SKM-1 treated with dmso at 0.1 percent for 144 hours (cell line): ENCODE measurements around the gene GRID2.
"Not testable (repeated sequence)": the region's sequence is repeated elsewhere in the genome, so short reads cannot be mapped to it uniquely, and the experiment has no call there.

ENCODE experiments used
- DNase-seq: peaks from one replicate; lab custom pipeline; 2025; ENCODE audit not compliant: unreplicated experiment; lab: John Stamatoyannopoulos, UW

Gene GRID2

DNA sequence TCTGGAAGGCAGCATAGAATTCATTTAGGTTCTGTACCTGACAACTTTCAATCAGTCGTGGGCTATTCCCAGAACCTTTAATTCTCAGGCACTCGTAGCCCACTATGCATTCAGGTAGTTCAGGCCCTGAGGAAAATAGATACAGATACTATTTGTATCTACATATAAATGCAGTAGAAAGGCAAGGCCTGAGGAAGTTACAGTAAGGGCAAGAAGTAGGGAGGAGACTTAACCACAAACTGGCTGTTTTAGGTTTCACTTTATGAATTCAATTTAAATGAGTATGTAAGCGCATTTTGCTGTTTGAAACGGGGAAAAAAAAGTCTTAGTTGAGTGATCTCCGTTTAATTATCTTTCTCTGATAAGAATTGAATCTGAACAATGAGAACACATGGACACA, 995.4 kb downstream of the GRID2 start:
- no peak for DNase-seq

DNA sequence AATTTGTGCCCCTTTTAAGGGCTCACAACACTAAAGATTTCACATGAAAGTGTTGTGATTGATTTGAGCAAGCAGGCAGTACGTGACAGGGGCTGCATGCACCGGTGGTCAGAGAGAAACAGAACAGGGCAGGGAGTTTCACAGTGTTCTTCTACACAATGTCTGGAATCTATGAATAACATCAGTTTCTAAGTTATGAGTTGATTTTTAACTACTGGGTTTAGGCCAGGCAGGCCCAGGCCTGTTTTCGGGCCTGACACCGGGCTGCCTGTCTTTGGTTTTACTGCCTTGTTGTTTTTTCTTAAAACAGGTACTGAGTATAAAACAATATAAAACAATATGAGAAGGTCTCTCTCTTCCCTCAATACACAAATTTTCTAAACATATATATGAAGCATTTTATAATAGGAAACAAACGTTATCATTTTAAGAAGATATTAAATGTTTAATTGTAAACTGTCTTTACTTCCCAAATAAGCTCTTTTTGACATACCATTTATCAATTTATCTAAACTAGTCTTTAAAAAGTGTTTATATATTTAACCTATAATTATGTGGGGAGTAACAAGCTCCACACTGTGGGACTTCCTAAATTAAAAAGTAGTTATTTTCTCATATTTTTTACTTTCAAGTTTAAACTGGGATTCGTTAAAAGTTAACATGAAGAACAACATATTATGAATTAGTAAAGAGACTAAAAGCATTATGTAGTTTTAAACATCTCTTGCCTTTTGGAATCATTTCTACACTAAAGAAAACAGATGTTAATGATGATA, 997.2 kb downstream of the GRID2 start:
- not testable (repeated sequence) for DNase-seq

DNA sequence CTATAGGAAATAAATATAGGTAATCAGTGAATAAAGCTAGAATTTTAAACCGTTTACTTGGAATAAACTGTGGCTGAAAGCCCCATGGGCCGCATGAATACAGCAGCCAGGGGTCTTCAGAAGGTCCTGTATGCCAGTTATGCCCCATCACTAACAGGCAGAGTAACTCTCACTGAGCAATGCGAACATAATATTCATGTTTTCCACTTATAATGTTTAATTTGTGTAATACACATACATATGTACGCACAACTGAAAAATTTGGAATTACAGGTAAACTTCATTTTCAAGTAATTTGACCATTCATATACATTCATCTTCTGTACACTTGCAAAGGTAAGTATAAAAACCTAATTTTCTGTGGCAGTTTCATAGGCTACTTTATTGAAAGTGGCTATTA, 998.5 kb downstream of the GRID2 start:
- DNase-seq, result no peak

DNA sequence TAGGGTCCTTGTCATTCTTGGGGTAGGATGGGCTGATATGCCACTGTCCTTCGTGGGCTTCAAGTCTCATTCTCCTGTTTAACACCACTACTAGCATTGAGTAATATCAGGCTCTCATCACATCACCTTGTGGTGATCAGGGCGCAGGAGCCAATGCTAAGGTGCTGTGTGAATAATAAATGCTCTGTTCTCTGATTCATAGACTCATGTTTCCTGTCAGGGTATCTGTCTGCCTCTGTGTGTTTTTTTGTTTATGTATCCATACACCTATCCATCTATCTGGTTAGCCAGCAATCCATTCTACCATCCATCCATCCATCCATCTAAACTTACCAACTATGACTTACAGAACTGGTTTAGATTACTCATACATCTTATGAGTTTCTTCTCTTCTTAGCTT, 999.7 kb downstream of the GRID2 start:
- DNase-seq, result no peak

DNA sequence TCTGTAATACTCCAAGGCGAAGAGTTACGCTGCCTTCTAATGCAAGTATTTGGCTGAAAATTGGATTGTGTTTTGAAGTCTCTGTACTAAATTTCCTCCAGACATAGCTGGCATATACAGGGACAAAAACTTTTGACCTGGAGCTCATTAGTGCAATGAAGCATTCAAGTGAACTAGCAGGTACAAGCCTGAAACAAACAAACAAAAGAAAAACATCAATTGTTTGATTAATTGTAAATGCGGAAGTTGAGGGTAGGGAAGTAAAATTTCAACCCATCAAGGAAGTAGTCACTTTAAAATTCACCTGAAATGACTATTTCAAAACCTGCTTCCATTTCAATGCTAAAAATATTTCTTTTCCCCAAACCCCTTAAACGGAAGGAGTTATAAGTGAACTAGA, 1008.5 kb downstream of the GRID2 start:
- DNase-seq, result no peak

DNA sequence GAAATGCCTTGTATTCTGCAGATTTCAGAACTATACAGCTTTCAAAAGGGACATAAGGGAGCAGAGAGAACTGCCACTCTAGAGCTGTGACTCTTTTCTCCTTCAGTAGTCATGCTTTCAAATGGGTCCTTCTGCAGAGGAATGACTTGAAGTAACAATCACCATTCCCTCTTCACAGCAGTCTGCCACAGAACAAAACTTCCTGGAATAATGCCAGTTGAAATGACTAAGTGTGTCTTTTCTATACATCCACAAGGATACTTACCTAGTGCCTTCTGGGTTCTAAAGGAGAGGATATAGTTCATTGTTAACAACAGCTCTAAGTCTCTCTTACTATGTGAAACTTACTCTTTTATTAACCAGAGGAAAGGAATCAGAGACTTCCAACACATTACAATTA, 1009.4 kb downstream of the GRID2 start:
- no peak for DNase-seq

DNA sequence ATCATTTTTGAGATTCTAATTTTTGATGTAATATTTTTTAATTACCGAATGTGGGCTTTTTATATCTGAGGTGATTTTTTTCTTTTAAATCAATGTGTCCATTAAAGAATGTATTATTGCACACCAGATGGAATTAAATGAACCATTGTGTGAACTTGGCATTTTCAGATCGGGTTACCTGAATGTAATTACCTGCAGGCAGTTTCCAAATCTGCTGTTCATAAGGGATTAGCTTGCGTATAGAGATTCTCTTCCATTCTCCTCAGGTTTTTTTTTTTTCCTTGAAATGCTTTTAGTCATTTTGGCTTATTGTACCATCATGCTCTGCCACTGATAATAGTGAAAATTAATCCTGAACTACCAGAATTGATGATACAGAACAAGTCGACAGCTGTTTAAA, 1013.3 kb downstream of the GRID2 start:
- DNase-seq, result no peak

DNA sequence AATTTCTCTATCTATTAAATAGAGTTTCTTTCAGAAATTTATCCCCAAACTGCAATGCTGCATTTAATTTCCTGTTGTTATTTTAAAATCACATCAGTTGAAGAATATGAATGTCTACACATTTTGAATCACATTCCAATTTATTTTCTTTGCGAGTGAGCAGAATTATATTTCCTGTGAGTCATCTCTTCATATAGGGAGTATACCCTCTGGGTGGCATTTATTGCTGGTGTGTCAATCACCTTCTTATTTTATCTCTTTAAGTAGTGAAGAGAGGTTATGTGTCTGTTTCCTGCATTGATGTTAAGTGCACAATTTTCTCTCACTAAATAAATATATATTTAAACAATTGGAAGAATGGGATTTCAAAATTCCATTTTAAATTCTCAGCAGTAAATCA, 1013.8 kb downstream of the GRID2 start:
- DNase-seq, result no peak

DNA sequence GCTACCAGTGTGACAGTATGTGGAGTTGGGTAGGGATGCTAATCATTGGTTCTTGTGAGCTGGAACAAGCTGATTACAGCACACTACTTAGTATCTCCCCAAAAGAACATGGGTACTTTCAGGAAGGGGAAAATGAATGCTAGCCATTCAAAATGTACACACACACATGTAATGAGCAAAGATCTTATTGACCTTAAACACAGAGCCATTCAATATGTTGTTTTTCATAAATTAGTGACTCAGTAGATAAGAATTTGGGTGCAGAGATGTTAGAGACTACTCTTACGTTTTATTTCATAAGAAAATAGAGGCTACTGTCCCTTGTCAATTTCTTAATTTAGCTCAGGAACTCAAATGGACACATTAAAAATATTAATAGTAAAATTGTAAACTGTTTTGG, 1015.3 kb downstream of the GRID2 start:
- DNase-seq, result no peak

DNA sequence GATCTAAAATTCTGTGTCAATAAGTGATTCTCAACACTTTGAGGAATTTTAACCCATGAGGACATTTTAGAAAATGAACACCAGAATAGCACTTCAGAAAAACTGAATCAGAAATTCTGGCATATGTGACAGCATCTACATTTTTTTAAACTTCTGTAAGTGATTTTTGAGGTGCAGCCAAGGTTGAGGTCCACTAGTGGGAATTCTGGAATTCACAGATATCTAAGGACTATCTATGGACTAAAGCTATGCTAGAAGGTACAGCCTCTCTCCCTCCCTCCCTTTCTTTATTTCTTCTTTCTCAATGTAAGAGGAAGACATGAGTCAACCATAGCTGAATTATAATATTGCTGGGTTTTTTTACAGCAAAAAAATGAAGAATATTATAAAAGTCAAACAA, 1016.6 kb downstream of the GRID2 start:
- no peak for DNase-seq

DNA sequence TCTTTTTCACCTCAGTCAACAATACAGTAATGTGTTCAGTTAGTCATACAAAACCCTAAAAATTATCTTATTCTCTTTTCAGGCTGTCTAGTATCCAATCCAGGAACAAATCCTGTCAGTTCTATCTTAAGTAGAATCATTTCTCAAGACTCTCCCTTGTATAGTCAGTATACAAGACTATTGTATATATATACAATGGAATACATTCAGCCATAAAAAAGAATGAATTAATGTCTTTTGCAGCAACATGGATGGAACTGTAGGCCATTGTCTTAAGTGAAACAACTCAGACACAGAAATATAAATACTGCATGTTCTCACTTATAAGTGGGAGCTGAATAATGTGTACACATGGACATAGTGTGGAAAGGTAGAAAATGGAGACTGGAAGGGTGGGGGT, 1023.6 kb downstream of the GRID2 start:
- no peak for DNase-seq

DNA sequence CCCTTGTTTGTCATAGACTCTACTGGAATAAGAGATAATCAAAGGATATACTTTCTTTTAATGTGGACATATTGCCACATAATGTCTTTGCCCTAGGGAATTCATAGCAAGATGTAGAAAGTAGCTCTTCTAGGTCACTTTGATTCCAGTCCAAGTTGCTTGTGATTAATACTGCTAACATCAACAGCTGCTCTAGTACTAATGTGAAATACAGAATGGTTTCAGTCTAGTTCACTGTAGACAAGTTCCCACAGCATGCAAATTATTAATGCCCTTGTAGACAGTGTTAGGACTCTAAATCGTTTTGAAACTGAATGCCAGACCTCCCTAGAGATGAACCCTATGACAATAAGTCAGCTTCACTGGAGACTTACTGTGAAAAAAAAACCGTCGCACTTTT, 1030.2 kb downstream of the GRID2 start:
- no peak for DNase-seq

DNA sequence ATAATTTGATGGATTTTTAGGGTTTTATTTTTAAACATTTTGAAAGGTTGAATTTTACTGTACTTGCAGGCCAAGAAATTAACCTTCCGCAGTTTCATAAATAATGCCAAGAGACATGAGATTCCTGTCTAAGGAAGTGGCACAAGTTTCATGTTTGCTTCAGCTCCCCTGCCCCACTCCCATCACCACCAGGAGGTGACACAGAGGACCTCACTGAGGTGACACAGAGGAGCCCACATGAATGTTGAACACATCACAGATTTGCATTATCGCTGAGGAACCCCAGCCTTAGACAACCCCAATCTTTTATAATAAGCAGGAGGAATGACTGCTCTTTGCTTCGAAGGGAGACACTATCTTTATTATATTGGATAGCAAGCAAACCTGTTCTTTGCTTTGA, 1033.4 kb downstream of the GRID2 start:
- DNase-seq, result no peak

DNA sequence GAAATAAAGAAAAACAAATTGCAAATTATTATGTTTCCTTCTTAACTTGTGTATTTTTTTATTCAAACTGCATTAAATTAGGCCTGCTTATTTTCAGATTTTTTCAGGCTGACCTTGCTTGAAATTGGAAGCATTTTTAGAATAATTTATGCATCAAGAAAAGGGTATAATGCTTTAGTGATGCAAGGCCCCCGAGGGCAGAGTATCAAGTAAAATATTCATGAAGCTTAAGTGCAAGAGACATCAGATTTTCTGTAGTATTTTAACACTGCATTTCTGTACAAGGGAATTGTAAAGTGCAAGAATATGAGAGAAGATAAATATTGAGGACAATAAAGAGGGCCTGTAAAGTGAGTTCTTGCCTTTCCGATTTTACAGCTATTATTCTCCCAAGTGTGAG, 1039.0 kb downstream of the GRID2 start:
- DNase-seq, result no peak

DNA sequence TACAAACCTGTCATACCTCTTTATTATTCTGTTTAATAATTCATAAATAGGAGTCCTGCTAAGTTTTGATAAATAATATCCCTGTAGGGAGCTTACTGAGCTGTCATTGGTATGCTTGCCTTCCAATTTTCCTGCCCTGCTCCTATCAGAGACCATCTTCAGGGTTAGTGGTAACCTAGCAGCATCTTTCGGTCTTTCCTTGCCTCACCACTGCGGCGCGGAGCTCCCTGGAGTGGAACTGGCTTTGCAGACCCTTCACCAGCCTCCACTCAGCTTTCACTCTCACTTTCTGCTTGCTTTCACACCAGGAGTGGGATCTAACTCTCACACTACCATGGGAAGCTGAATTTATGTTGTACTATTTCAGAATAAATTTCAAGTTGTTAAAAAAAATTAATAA, 1043.1 kb downstream of the GRID2 start:
- no peak for DNase-seq

DNA sequence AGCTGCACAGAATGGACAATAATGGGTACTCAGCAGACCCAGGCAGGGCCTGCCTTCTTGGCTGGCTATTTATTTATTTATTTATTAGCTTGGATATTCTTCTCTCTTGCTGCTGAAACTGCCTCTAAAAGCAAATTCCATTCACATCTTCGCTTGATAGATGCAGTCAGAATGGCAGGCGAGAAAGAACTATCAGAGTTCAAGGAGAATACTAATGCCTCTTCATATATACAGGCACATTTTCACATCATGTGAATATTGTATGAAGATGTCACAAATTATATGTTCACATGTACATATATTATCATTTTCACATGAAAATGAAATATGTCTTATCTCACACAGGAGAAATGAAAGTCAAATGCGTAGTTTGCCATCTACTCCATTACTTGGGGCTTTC, 1045.1 kb downstream of the GRID2 start:
- no peak for DNase-seq

DNA sequence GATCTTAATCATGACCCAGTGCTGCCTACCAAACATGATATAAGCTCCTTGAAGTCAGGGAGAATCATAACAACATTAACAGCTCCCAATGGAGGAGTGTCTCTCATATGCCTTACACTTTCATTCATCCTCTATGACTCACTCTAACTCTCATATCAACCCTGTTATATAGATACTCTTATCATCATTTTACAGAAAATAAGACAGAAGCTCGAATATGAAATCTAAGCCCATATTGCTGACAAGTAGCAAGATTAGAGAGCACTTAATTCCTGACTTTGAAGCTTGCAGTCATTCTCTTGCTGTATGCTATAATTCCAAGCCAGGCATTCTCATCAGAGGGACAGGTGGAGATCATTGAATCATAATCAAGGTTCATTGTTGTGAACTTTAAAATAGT, 1048.1 kb downstream of the GRID2 start:
- no peak for DNase-seq

DNA sequence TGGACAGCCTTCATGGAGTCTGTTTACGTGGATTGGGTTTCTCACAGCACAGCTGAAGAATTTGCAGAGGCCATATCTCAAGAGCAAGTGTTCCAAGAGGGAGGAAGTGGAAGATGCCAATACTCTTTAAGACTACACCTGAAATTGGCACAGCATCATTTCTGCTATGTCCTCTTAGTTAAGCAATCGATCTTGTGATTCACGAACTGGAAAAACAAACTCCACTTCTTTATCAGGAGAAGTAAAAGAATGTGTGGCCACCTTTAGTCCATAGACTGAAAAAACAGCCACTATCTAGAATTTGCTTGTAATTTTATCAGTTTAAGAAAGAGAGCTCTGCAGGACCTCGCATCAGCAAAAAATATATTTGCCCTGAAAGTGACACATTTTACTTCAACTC, 1051.6 kb downstream of the GRID2 start:
- no peak for DNase-seq

DNA sequence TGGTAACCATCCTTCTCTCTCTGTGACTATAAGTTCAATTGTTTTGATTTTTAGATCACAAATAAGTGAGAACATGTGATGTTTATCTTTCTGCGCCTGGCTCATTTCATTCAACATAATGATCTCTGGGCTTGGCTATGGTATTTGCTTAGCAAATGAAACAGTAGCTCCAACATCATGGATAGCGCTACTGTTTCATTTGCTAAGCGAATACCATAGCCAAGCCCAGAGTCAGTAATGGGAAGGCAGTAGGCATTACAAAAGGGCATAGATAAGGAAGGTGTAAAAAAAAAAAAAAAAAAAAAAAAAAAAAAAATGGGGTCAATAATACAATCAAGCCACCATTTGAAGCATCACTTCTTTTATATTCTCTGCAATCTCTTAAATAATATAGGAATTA, 1055.8 kb downstream of the GRID2 start:
- no peak for DNase-seq

DNA sequence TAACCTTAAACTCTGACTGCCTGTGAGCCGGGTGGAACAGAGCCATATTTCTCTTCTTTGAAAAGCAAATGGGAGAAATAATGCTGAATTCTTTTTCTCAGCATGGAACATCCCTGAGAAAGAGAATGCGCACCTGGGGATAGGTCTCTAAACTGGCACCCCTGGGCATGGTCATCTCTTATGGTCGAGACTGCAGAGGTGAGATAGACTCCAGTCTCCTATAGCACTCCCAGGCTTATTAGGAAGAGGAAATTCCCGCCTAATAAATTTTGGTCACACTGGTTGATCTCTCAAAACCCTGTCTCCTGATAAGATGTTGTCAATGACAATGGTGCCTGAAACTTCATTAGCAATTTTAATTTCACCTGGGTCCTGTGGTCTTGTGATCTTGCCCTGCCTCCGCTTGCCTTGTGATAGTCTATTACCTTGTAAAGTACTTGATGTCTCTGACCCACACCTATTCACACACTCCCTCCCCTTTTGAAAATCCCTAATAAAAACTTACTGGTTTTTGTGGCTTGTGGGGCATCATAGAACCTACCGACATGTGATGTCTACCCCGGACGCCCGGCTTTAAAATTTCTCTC, 1062.5 kb downstream of the GRID2 start:
- DNase-seq, result not testable (repeated sequence)

DNA sequence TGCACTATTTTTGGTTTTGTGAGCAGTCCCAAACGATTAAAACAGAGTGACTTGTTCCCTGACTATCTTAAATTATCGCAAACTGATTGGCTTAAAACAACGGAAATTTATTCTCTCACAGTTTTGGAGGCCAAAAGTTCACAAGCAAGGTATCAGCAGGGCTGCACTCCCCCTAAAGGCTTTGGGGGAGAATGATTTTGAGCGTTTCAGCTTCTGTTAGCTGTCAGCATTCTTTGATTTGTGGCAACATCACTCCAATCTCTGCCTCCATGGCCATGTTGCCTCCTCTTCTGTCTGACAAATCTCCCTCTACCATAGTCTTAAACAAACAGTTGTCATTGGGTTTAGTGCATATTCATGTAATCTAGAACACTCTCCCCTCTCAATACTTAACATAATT, 1065.2 kb downstream of the GRID2 start:
- DNase-seq, result no peak

DNA sequence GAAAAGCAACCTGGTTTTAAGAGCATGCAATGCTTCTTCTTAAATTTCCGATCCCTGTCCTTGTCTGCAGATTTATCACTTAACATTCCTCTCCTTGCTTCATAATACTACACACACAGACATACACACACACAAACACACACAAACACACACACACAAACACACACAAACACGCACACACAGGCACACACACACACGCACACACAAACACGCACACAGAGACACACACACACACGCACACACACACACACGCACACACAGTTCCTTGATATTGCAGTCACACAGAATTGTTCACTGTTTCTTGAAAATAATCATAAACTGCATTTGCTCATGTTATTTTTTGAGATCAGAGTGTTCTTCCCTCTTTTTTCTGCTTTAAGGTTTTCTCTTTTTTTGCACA, 1066.5 kb downstream of the GRID2 start:
- DNase-seq, result no peak
